NOMO-1 (cell line): ENCODE data around the gene PDP2.
"Not testable (repeated sequence)": the region's sequence is repeated elsewhere in the genome, so short reads cannot be mapped to it uniquely, and the experiment has no call there.

Experiments
- DNase-seq, 2 experiments: peaks; one replicate each; lab custom pipeline; 2025; ENCODE audit not compliant: unreplicated experiment in 2 of 2; lab: John Stamatoyannopoulos, UW

PDP2 gene

GRCh38 chr16:66881964-66882508 lies 1.7 kb downstream of the PDP2 start:
- DNase-seq, result no peak

- DNase-seq, result no peak
Observed at GRCh38 chr16:66882702-66883101, 2.4 kb downstream of the PDP2 start.

GRCh38 chr16:66885491-66885890 lies 5.2 kb downstream of the PDP2 start:
- DNase-seq, result no peak

- no peak for DNase-seq
Observed at GRCh38 chr16:66886321-66886720, 6.0 kb downstream of the PDP2 start.

- DNase-seq, result no peak
Observed at GRCh38 chr16:66886914-66887313, 6.6 kb downstream of the PDP2 start.

GRCh38 chr16:66888647-66889615 lies 8.6 kb downstream of the PDP2 start:
- DNase-seq, result no peak

- DNase-seq, result no peak
Observed at GRCh38 chr16:66889622-66890021, 9.3 kb downstream of the PDP2 start.

GRCh38 chr16:66890799-66891198 lies 10.5 kb downstream of the PDP2 start:
- DNase-seq, result no peak

GRCh38 chr16:66891360-66891759 lies 11.0 kb downstream of the PDP2 start:
- no peak for DNase-seq

- no peak for DNase-seq
Observed at GRCh38 chr16:66891797-66892196, 11.5 kb downstream of the PDP2 start.

GRCh38 chr16:66894055-66894454 lies 13.7 kb downstream of the PDP2 start:
- no peak for DNase-seq

GRCh38 chr16:66894948-66895688 lies 14.8 kb downstream of the PDP2 start:
- peak; percentile 39 to 55 for DNase-seq

- no peak for DNase-seq
Observed at GRCh38 chr16:66895689-66895979, 15.3 kb downstream of the PDP2 start.

- DNase-seq, result no peak
Observed at GRCh38 chr16:66895999-66896398, 15.7 kb downstream of the PDP2 start.

GRCh38 chr16:66896682-66897081 lies 16.4 kb downstream of the PDP2 start:
- DNase-seq, result not testable (repeated sequence)

GRCh38 chr16:66898207-66898606 lies 17.9 kb downstream of the PDP2 start:
- DNase-seq, result no peak

- DNase-seq, result no peak
Observed at GRCh38 chr16:66898933-66899309, 18.6 kb downstream of the PDP2 start.

- DNase-seq, result no peak
Observed at GRCh38 chr16:66899310-66899944, 19.1 kb downstream of the PDP2 start.

GRCh38 chr16:66899945-66900710 lies 19.8 kb downstream of the PDP2 start:
- DNase-seq, result no peak

GRCh38 chr16:66900721-66901441 lies 20.6 kb downstream of the PDP2 start:
- no peak for DNase-seq
